GM10266 (cell line): ENCODE results near the gene GRIK5.

ENCODE experiments used
- DNase-seq: peaks from one replicate; pipeline ENCODE4 v3.0.0; 2012; ENCODE audit errors: extremely low spot score
- TF ChIP-seq, protein P1 (sequence below): IDR thresholded peaks from 2 replicates; pipeline ENCODE4 v1.5.1; 2012; ENCODE audit warnings: mild to moderate bottlenecking, low read depth; ENCODE audit not compliant: control insufficient read depth, insufficient read depth; ENCODE audit errors: missing control alignments

The GRIK5 gene

GRCh38 chr19:42090672-42091071 is 20.7 kb upstream of the GRIK5 start:
- DNase-seq, result no peak

GRCh38 chr19:42089772-42090171 is 19.8 kb upstream of the GRIK5 start:
- TF ChIP-seq, protein P1, sequence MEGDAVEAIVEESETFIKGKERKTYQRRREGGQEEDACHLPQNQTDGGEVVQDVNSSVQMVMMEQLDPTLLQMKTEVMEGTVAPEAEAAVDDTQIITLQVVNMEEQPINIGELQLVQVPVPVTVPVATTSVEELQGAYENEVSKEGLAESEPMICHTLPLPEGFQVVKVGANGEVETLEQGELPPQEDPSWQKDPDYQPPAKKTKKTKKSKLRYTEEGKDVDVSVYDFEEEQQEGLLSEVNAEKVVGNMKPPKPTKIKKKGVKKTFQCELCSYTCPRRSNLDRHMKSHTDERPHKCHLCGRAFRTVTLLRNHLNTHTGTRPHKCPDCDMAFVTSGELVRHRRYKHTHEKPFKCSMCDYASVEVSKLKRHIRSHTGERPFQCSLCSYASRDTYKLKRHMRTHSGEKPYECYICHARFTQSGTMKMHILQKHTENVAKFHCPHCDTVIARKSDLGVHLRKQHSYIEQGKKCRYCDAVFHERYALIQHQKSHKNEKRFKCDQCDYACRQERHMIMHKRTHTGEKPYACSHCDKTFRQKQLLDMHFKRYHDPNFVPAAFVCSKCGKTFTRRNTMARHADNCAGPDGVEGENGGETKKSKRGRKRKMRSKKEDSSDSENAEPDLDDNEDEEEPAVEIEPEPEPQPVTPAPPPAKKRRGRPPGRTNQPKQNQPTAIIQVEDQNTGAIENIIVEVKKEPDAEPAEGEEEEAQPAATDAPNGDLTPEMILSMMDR, result no peak
- no peak for DNase-seq

More at GRCh38 chr19:42090672-42091071, 20.7 kb upstream of the GRIK5 start:
- TF ChIP-seq, protein P1, result no peak

DNA sequence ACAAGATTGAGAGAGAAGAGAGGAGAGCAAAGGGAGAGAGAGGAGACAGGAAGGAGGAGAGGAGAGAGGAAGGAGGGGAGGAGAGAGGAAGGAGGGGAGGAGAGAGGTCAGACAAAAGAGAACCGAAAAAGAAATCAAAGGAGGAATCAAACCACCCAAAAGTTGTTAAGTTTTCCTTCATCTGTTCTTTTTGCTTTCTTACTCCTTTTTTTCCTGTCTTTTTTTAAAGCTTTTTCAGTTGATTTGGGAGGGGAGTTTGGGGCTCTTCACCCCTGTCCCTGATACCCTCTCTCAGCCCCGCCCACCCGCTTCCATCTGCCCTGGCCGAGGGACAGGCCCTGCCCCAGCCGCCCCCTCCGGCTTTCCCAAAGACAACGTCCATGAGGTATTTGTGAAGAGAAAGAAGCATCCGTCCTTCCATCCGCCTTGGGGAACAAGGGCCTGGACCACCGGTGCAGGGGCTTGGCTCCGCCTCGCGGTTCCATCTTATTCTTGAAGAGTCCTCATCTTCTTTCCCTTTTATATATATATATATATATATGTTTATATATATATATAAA is 19.3 kb upstream of the GRIK5 start:
- DNase-seq, result no peak

DNA sequence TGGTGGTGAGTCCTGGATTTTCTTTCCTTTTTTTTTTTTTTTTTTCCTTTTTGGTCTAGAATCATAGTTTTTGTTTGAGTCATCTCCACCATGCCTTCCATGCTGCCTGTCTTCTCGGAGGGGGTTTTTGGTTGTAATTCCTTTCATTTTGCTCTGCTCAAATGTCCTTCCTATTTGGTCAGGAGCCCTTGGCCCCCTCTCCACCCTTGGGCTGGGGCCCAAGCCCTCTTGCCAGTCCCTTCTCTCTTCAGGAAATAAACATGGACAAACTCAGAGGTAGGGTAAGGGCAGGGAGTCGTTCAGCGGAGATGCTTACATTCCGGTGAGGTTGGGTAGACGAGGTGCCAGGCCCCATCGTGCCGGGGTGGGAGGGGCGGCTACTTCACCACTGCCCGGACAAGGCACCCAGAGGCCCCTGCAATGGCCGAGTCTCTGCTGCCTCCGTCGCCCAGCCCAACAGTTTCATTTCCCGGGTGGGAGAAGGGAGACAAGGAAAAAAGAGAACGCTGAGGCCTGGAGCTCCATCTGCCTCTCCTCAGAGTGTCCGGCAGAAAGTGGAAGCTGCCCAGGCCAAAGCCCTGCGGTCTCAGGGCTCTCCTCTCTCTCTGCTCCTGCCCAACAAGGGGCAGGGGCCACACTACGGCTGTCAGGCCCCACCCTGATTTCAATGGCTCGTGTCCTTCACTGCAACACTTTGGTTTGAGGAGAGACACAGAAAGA is 18.6 kb upstream of the GRIK5 start:
- TF ChIP-seq, protein P1, result no peak
- no peak for DNase-seq

More for the DNA sequence above, 19.3 kb upstream of the GRIK5 start:
- TF ChIP-seq, protein P1, result no peak

GRCh38 chr19:42086770-42087550 is 17.0 kb upstream of the GRIK5 start:
- TF ChIP-seq, protein P1, result no peak
- DNase-seq, result no peak

GRCh38 chr19:42086188-42086736 is 16.3 kb upstream of the GRIK5 start:
- TF ChIP-seq, protein P1, result no peak
- DNase-seq, result no peak
